H1 (cell line): ENCODE results near the gene FGF14. TPM values are rescaled to one million over a fixed set of nuclear protein-coding genes. Genes with fewer than 3 reads are reported as not detected.

ENCODE experiments used
- CEBPB ChIP-seq: IDR thresholded peaks from 2 replicates; pipeline ENCODE4 v1.6.1; 2012; ENCODE audit warnings: low read depth, low read length
- CHD7 ChIP-seq: fragments of 300-600 bp; sonication (generic); IDR thresholded peaks from 2 replicates; pipeline ENCODE4 v1.7.1; 2012; ENCODE audit warnings: low read length, moderate library complexity, mild to moderate bottlenecking, inconsistent platforms; ENCODE audit not compliant: insufficient replicate concordance
- CTCF ChIP-seq, 3 experiments: IDR thresholded peaks; 1 replicate in 2 of 3; 2 replicates in 1 of 3; pipeline versions ENCODE4 v1.5.1 to v1.6.1; 2011; ENCODE audit warnings: low read length in 3 of 3, mild to moderate bottlenecking in 3 of 3, inconsistent platforms in 2 of 3, low read depth in 1 of 3, moderate library complexity in 1 of 3; ENCODE audit not compliant: insufficient read depth in 1 of 3; ENCODE audit errors: control extremely low read depth in 1 of 3
- E2F6 ChIP-seq: IDR thresholded peaks from 2 replicates; pipeline ENCODE4 v1.6.1; 2012; ENCODE audit warnings: inconsistent platforms
- EGR1 ChIP-seq: IDR thresholded peaks from 2 replicates; pipeline ENCODE4 v1.6.1; 2011; ENCODE audit warnings: low read depth, low read length, borderline replicate concordance
- MAX ChIP-seq: IDR thresholded peaks from 2 replicates; pipeline ENCODE4 v1.6.1; 2012; ENCODE audit warnings: inconsistent platforms
- SUZ12 ChIP-seq: fragments of 200-600 bp; sonication (generic); IDR thresholded peaks from 2 replicates; pipeline ENCODE4 v1.6.1; 2012; ENCODE audit warnings: mild to moderate bottlenecking, inconsistent platforms, low read length, moderate library complexity, mixed read lengths
- polyA plus RNA-seq, 7 experiments: library from polyadenylated mRNA; depleted of rRNA in 3 of 7; stranded (reverse) in 5 of 7; unstranded in 2 of 7; fragments of >200 nt in 5 of 7; fragments of 200-250 nt in 2 of 7; gene quantifications; 1 replicate in 5 of 7; 2 replicates in 1 of 7; 4 replicates in 1 of 7; pipeline versions ENCODE4 v1.2.1 to v1.2.3, GENCODE V29; 2011 to 2013; ENCODE audit warnings: missing spikeins in 2 of 7, mixed read lengths in 2 of 7
- total RNA-seq: library from RNA; stranded (reverse); fragmentation: NEBNext Ultra II Directional; extraction: Animal tissue kit (Norgen Biotek cat#: 25700); gene quantifications from 2 replicates; pipeline ENCODE4 v1.2.1, GENCODE V29; 2021

The FGF14 gene
- total and polyA plus RNA-seq, 2 of the 8 experiments (the other 6 are each of a cell fraction or from before 2014, with no cell fraction given): 0.05 to 0.58 TPM

DNA sequence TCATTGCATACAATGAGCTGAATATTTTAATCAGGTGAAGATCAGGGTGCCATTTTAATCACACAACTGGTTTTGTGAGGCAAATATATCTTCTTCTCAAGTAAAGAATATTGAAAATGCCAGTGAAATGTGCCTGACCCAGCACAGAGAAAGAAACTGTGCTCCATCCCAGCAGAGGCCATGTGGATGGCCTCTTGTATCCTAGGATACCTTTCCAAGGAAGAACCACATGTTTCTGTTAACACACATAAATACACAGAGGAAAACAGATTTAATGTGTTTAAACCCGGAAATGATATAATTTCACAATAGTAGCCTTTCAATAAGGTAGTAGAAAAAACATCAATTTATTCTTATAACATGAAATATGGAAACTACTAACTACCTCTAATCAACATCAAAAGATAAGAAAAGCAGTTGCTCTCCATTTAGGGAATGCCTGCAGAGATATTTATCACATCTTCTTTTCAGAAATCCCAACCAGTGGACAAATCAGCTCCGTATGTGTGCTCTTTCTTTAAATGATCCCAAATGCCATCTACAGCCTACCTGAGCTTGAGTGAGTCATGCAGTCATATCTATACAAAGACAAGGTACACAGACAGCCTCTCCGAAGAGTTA is 157.1 kb downstream of the FGF14 start (continued):
- no peak for TF ChIP-seq CHD7
- TF ChIP-seq SUZ12: no peak
- no peak for TF ChIP-seq CEBPB
- no peak for TF ChIP-seq E2F6
- no peak for TF ChIP-seq MAX
- no peak for TF ChIP-seq EGR1
- no peak for TF ChIP-seq CTCF (IDR thresholded peaks at IDR 0.05; ENCODE audit: control extremely low read depth in 1 of 3, insufficient read depth in 1 of 3, low read depth in 1 of 3, low read length in 3 of 3)
- TF ChIP-seq, all 59 proteins: peak for 0
